NCI-H446 (cell line): ENCODE results near the gene IFT172.
A peak's percentile ranks its signal among the peaks of the same experiment; 100 is the strongest.
"Not testable (repeated sequence)": the region's sequence is repeated elsewhere in the genome, so short reads cannot be mapped to it uniquely, and the experiment has no call there.

Source experiments
- DNase-seq, 2 experiments: peaks; one replicate each; lab custom pipeline; 2025; lab: John Stamatoyannopoulos, UW

Gene IFT172

GRCh38 chr2:27489498-27490397, at the start of gene IFT172:
Gene IFT172, minus strand, starts transcription at chr2:27489743. Its CDS starts 90 bp downstream, at chr2:27489653.
- DNase-seq: peak; percentile 98 to 99

- not testable (repeated sequence) for DNase-seq
Observed at GRCh38 chr2:27538839-27539450, 49.4 kb upstream of the IFT172 start.

DNA sequence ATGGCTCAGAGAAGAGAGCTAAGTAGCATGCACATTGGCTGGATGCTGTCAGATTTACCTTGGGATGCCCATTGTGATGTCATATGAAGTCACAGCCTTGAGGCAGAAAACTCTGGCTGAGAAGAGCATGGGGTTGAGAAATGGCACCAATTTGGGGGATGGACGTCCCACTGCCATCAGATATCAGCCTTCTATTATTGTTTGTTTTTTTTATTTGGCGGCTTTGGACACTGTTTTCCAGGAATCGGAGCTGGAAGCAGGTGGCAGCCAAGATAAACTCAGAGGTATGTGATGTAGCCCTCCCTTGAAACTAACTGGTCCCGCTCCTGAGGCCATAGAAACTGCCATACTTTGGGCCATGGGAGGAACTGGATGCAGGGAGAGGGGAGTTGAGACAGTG, 47.7 kb upstream of the IFT172 start:
- no peak for DNase-seq

DNA sequence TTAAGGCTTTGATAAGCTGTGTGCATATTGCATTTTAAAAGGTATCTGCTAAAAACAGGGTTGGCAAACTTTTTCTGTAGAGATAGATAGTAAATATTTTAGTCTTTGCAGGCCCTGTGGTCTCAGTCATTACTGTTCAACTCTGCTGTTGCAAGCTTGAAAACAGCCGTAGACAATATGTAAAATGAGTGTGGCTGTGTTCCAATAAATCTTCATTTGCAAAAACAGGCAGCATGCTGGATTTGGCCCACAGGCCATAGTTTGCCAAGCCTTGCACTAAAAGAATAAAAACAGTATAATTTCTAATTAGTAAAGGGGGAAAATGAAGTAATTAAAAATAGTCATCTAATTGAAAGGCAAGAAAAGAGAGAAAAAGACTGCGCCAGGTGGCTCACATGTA, 42.4 kb upstream of the IFT172 start:
- DNase-seq: no peak

DNA sequence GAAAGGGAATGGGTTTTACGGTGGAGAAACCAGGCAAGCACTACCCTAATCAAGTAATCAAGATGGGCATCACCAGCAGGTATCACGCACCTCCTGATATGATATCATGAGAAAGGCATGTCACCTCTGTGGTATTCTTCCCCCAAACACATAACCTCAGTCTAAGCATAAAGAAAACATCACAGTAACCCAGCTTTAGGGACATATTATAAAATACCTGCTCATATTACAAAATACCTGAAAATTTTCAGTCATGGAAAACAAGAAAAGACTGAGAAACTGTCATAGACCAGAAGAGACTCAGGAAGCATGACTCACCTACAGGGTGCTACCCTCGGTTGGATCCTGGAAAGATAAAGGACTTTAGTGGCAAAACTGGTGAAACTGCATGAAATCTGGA, 37.6 kb upstream of the IFT172 start:
- no peak for DNase-seq

DNA sequence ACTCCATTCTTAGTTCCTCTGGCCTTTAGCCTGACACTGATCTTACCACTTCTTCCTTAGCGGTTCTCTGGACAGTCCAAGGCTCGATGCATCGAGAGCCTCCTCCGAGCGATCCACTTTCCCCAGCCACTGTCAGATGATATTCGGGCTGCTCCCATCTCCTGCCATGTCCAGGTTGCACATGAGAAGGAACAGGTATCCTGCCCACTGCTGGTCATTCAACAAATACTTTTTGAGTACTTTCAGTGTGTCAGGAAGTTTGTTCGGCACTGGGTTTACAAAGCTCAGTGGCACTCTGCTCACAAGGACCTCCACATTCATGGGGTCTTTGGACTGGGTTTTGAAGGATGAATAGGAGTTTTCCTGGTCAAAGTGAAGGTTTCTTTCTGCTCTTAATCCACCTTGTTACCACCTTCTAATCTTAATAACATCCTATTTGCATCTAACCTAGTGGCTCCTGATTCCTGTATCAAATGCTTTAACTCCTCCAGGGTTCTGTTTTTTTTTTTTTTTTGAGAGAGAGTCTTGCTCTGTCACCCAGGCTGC, 32.9 kb upstream of the IFT172 start:
- DNase-seq: no peak

DNA sequence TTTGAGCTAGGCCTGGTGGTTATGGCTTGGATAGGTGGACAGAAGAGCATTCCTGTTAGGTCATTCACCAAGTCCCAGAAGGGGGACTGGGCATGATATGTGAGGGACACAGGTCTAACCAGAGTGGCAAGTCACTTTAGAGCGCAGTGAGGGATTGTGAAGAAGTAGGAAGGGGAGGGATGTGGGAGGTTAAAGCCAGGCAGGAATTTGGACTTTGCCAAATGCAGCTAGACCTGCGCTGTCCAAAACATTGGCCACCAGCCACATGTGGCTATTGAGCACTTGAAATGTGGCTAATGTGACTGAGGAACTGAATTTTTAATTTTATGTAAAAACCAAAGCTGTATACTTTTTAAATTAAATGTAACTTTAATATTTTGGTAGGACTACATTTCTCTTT, 30.8 kb upstream of the IFT172 start:
- DNase-seq: no peak

DNA sequence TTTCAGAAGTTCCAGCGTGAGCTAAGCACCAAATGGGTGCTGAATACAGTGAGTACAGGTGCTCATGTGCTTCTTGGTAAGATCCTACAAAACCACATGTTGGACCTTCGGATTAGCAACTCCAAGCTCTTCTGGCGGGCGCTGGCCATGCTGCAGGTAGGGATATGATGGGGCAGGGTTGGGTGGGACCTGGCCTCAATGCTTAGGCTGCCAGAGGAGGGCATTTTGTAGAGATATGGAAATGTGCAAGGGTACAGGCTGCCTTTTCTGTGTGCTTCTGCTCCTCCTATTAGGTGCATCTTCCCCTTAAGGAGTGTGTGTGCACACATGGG, 29.2 kb upstream of the IFT172 start:
- DNase-seq: no peak

GRCh38 chr2:27518113-27518781, 28.7 kb upstream of the IFT172 start:
- DNase-seq: no peak

DNA sequence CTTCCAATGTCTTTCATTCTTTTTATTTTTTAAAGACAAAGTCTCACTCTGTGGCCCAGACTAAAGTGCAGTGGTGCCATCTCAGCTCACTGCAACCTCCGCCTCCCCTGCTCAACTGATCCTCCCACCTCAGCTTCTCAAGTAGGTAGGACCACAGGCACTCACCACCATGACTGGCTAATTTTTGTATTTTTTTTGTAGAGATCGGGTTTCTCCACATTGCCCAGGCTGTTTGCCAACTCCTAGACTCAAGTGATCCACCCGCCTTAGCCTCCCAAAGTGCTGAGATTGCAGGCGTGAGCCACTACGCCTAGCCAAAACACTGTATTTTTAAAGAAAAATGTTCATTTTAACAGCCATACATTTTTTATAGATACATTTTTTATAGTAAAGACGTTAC, 19.8 kb upstream of the IFT172 start:
- peak in 1 of 2 experiments; percentile 23 for DNase-seq

GRCh38 chr2:27507293-27507692, 17.8 kb upstream of the IFT172 start:
- no peak for DNase-seq

DNA sequence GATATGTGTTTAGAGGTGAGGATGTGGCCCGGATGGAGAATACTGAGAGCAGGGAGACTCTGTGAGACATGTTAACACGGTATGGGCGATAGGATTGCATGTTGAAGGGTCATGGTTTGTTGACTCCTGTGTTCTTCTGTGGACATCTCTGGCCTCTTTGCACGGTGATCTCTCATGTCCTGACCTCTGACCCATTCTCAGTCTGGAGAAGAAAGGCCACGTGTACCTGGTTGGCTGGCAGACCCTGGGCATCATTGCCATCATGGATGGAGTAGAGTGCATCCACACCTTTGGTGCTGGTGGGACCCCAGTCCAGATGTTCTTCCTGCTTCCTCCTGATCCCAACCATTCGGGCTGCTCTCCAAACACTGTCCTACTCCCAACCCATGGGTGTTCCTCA, 17.0 kb upstream of the IFT172 start:
- DNase-seq: no peak

- DNase-seq: no peak
Observed at GRCh38 chr2:27502142-27502541, 12.6 kb upstream of the IFT172 start.

GRCh38 chr2:27501042-27501441, 11.5 kb upstream of the IFT172 start:
- DNase-seq: no peak

DNA sequence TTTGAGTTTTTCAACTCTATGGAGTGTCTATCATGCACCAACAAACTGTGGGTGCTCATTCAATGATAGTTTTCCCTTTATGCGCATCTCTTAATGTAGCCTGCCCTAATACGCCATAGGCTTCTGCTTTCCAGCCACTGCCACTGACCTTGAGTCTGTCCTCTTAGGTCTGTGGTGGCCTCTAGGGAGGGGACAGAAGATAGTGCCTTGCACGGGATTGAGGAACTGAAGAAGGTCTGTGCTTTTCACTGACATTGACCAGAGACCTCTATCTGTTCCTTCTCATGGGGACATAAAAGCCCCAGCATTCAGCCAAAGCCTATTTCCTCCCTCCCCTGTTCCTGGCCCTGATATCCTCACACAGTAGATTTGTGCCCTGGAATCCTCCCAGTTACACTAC, 9.4 kb upstream of the IFT172 start:
- no peak for DNase-seq

DNA sequence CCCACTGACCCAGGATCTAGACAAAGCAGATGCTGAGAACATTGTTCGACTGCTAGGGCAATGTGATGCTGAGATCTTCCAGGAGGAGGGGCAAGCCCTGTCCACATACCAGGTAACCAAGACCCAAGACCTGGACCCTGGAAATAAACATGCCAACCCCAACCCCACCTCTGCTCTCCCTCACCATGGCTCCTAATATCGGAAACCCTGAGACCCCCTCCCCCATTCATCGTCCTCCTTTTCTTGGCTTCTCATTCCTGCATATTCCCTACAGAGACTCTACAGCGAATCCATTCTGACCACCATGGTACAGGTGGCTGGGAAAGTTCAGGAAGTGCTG, 7.7 kb upstream of the IFT172 start:
- DNase-seq: no peak

GRCh38 chr2:27496357-27497287, 7.1 kb upstream of the IFT172 start, which contains the start of gene GCKR:
Gene GCKR, plus strand, starts transcription at chr2:27496839. Its CDS starts 66 bp downstream, at chr2:27496905.
- no peak for DNase-seq

GRCh38 chr2:27495840-27496356, 6.4 kb upstream of the IFT172 start:
- no peak for DNase-seq

- DNase-seq: peak in 1 of 2 experiments; percentile 4
Observed at GRCh38 chr2:27494944-27495554, 5.5 kb upstream of the IFT172 start, which contains the start of gene FNDC4. Gene FNDC4, minus strand, starts transcription at chr2:27495200. Its CDS starts 521 bp downstream, at chr2:27494679.

GRCh38 chr2:27494284-27494943, 4.9 kb upstream of the IFT172 start:
- no peak for DNase-seq
